Stomach smooth muscle (tissue), 2 donors: ENCODE results near the gene C10orf105.

Source experiments
- H3K27ac ChIP-seq: one replicate; pipeline ENCODE4 v1.7.0; 2013; ENCODE audit warnings: mild to moderate bottlenecking, low read length, inconsistent platforms
- H3K27me3 ChIP-seq, 2 donors: one replicate each; pipeline ENCODE4 v1.7.0; 2013; ENCODE audit warnings: low read length in 2 of 2; ENCODE audit not compliant: insufficient read depth in 2 of 2, control insufficient read depth in 1 of 2
- H3K36me3 ChIP-seq, 2 donors: one replicate each; pipeline ENCODE4 v1.7.0; 2013; ENCODE audit warnings: low read length in 2 of 2; ENCODE audit not compliant: control insufficient read depth in 2 of 2, insufficient read depth in 2 of 2
- H3K4me1 ChIP-seq: one replicate; pipeline ENCODE4 v1.7.0; 2013; ENCODE audit warnings: low read length; ENCODE audit not compliant: control insufficient read depth, insufficient read depth
- H3K4me3 ChIP-seq, 2 donors: one replicate each; pipeline ENCODE4 v1.7.0; 2013; ENCODE audit warnings: low read length in 2 of 2
- H3K9ac ChIP-seq, 2 donors: one replicate each; pipeline ENCODE4 v1.7.0; 2013; ENCODE audit warnings: low read length in 2 of 2, mild to moderate bottlenecking in 1 of 2
- H3K9me3 ChIP-seq, 2 donors: one replicate each; pipeline ENCODE4 v1.7.0; 2013; ENCODE audit warnings: low read length in 2 of 2; ENCODE audit not compliant: control insufficient read depth in 2 of 2
- donor health status: healthy.
- donor health status: Pancreatic carcinoma.

The C10orf105 gene

GRCh38 chr10:71667387-71667752 lies 52.2 kb downstream of the C10orf105 start:
- no peaks in the 10 kb centered on the region for H3K4me1 ChIP-seq
- H3K27ac ChIP-seq = no peak overlapping the region
- H3K9me3 ChIP-seq = no peaks in the 10 kb centered on the region
- H3K27me3 ChIP-seq = peaks cover 0 to 3% of the 10 kb centered on the region in 2 donors
- no peaks in the 10 kb centered on the region for H3K36me3 ChIP-seq
- no peak overlapping the region for H3K4me3 ChIP-seq
- no peak overlapping the region for H3K9ac ChIP-seq

- Histone ChIP-seq H3K9me3 (no peaks in the 10 kb centered on the region), H3K4me3 (no peak overlapping the region), H3K27ac (no peak overlapping the region), H3K27me3 (peaks cover 0 to 3% of the 10 kb centered on the region in 2 donors), H3K4me1 (no peaks in the 10 kb centered on the region), H3K9ac (no peak overlapping the region), H3K36me3 (no peaks in the 10 kb centered on the region)
Measured at GRCh38 chr10:71666639-71667386, 52.8 kb downstream of the C10orf105 start.

- Histone ChIP-seq H3K27me3 (peaks cover 0 to 3% of the 10 kb centered on the region in 2 donors), H3K4me3 (no peak overlapping the region), H3K9ac (no peak overlapping the region), H3K36me3 (no peaks in the 10 kb centered on the region), H3K27ac (no peak overlapping the region), H3K9me3 (peaks cover 0 to under 1% of the 10 kb centered on the region in 2 donors), H3K4me1 (no peaks in the 10 kb centered on the region)
Measured at GRCh38 chr10:71665456-71665855, 54.1 kb downstream of the C10orf105 start.

- H3K27ac ChIP-seq = no peak overlapping the region
- H3K27me3 ChIP-seq = peaks cover 0 to 3% of the 10 kb centered on the region in 2 donors
- no peaks in the 10 kb centered on the region for H3K4me1 ChIP-seq
- peaks cover 0 to 3% of the 10 kb centered on the region in 2 donors for H3K9me3 ChIP-seq
- no peak overlapping the region for H3K9ac ChIP-seq
- no peaks in the 10 kb centered on the region for H3K36me3 ChIP-seq
- H3K4me3 ChIP-seq = no peak overlapping the region
Measured at GRCh38 chr10:71664585-71664984, 55.0 kb downstream of the C10orf105 start.

- Histone ChIP-seq H3K4me3 (no peak overlapping the region), H3K9ac (no peak overlapping the region), H3K27me3 (peaks cover 0 to 3% of the 10 kb centered on the region in 2 donors), H3K36me3 (no peaks in the 10 kb centered on the region), H3K27ac (no peak overlapping the region), H3K4me1 (no peaks in the 10 kb centered on the region), H3K9me3 (peaks cover 0 to 3% of the 10 kb centered on the region in 2 donors)
Measured at GRCh38 chr10:71663311-71663710, 56.3 kb downstream of the C10orf105 start.

- H3K9me3 ChIP-seq = peaks cover 0 to 3% of the 10 kb centered on the region in 2 donors
- H3K36me3 ChIP-seq = no peaks in the 10 kb centered on the region
- H3K9ac ChIP-seq = no peak overlapping the region
- no peak overlapping the region for H3K4me3 ChIP-seq
- H3K27me3 ChIP-seq = peaks cover 0 to 3% of the 10 kb centered on the region in 2 donors
- no peaks in the 10 kb centered on the region for H3K4me1 ChIP-seq
- H3K27ac ChIP-seq = no peak overlapping the region
Measured at GRCh38 chr10:71661779-71662336, 57.7 kb downstream of the C10orf105 start.
